ENCODE results near the gene FAM89B.

Gene FAM89B

DNA sequence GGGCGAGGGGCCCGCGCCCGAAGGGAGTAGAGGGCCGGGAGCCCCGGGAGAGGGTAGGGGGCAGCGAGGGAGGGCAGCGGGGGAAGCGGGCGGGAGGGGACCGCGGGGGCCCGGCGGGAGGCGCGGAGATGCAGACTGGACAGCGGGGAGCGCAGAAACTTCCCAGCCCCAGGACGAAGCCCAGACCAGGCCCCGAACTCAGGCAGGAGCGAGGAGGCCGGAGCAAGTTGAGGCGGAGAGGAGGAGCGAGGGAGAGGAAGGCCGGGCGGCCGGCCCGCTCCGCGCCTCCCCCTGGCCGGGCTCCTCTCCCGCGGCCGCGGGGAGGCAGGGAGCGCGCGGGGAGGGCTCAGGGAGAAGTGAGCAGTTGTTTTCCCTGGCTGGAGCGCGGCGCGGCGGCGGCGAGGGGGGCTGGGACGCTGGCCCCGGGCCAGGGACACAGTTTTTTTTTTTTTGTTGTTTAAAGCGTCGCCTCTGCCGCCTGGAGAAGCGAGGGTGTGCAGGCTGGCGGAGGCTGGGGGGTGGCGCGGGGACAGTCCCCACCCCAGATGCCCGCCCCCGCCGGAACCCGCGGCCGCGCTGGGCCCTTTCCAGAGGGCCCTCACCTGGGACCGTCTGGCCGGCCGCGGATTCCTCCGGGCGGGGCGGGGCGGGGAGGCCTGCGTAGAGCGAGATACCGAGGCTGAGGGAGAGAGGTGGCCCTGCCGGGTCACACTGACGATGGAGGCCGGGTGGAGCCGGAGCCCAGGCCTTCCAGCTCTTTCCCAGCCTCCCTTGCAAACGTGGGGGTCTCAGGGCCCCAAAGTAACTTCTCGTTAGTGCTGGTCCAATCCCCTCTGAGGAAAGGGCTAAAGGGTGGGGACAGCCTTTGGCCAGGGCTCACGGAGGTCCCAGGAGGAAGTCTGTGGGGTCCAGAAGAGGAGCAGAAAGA lies 14.1 kb upstream of the FAM89B start, which contains the start of gene LTBP3:
LTBP3 (minus strand) TSS at position 358 of the 928 bp plus-strand sequence. CDS start 400 bp downstream, outside the sequence.
- no peaks in the 10 kb centered on the region for H3K27me3 ChIP-seq (ENCODE audit: insufficient read depth, poor library complexity, severe bottlenecking)
- no peaks in the 10 kb centered on the region for H3K36me3 ChIP-seq (ENCODE audit: low read depth)
- peak within 1 kb of the TSS; percentile 85 for H3K27ac ChIP-seq (ENCODE audit: poor library complexity, severe bottlenecking)
- TF ChIP-seq, protein P1, sequence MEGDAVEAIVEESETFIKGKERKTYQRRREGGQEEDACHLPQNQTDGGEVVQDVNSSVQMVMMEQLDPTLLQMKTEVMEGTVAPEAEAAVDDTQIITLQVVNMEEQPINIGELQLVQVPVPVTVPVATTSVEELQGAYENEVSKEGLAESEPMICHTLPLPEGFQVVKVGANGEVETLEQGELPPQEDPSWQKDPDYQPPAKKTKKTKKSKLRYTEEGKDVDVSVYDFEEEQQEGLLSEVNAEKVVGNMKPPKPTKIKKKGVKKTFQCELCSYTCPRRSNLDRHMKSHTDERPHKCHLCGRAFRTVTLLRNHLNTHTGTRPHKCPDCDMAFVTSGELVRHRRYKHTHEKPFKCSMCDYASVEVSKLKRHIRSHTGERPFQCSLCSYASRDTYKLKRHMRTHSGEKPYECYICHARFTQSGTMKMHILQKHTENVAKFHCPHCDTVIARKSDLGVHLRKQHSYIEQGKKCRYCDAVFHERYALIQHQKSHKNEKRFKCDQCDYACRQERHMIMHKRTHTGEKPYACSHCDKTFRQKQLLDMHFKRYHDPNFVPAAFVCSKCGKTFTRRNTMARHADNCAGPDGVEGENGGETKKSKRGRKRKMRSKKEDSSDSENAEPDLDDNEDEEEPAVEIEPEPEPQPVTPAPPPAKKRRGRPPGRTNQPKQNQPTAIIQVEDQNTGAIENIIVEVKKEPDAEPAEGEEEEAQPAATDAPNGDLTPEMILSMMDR (IDR thresholded peaks at IDR 0.05; ENCODE audit: poor library complexity, severe bottlenecking), result no peak
- H3K4me3 ChIP-seq (ENCODE audit: severe bottlenecking), result peak within 1 kb of the TSS; percentile 33
- no peaks in the 10 kb centered on the region for H3K9me3 ChIP-seq (ENCODE audit: severe bottlenecking)
- peaks cover 50% of the 10 kb centered on the region for H3K4me1 ChIP-seq (ENCODE audit: insufficient read depth, poor library complexity, severe bottlenecking)
- peak; percentile 63 for DNase-seq (ENCODE audit: low spot score)
- 0 out of 3 replicates have a peak, but pooled peaks have one; percentile 12 for ATAC-seq (ENCODE audit: low read depth)

DNA sequence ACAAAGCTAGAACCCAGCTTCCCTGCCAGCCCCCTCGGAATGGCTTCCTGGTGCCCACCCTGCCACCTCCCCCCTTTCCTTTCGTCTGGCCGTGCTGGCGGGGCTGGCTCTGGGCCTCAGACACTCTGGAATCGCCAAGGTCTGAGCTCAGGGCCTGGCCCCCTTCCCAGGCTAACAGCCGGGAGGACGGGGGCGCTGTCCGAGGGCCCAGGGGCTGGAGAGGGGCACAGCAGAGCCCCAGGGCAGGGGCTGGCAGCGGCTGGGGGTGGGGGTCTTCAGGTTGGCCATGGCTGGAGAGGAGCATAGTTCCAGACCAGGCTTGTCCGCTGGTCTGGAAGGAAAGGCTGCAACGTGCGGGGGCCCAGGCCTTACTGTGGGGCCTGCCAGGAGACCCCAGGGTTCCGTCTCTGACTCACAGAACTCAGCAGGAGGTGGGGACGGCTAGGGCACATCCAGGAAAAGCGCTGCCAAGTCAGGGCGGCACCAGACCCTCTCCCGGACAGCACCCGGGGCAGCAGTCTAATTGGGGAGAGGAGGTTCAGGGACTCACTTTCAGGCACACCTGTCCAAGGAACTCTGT lies 13.3 kb upstream of the FAM89B start:
- Histone ChIP-seq H3K9me3 (ENCODE audit: severe bottlenecking) (no peaks in the 10 kb centered on the region), H3K4me1 (ENCODE audit: insufficient read depth, poor library complexity, severe bottlenecking) (peaks cover 50% of the 10 kb centered on the region), H3K36me3 (ENCODE audit: low read depth) (no peaks in the 10 kb centered on the region), H3K27me3 (ENCODE audit: insufficient read depth, poor library complexity, severe bottlenecking) (no peaks in the 10 kb centered on the region), H3K27ac (ENCODE audit: poor library complexity, severe bottlenecking) (peak overlapping the region; percentile 85), H3K4me3 (ENCODE audit: severe bottlenecking) (no peak overlapping the region)
- DNase-seq (ENCODE audit: low spot score), result peak; percentile 52
- ATAC-seq (ENCODE audit: low read depth), result no peak
- TF ChIP-seq, protein P1 (IDR thresholded peaks at IDR 0.05; ENCODE audit: poor library complexity, severe bottlenecking), result no peak

DNA sequence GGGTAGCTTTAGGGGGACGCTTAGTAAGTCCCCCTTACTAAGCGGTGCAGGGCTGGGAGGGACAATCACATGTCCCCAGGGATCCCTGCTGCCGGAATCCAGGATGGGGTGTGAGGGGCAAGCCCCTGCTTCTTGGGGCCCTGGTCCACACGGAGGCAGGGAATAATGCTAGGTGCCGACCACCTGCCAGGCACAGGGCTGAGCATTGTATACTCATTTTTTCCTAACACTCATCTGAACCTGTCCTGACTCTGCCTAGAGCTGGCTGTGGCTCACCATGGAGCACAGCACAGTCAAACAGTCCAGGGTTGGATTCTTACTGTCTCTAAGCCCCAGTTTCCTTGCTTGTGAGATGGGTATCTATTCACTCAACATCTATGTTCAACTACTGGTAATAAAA lies 12.8 kb upstream of the FAM89B start:
- TF ChIP-seq, protein P1 (IDR thresholded peaks at IDR 0.05; ENCODE audit: poor library complexity, severe bottlenecking), result no peak
- Histone ChIP-seq H3K36me3 (ENCODE audit: low read depth) (no peaks in the 10 kb centered on the region), H3K27ac (ENCODE audit: poor library complexity, severe bottlenecking) (peak overlapping the region; percentile 85), H3K27me3 (ENCODE audit: insufficient read depth, poor library complexity, severe bottlenecking) (no peaks in the 10 kb centered on the region), H3K4me1 (ENCODE audit: insufficient read depth, poor library complexity, severe bottlenecking) (peaks cover 50% of the 10 kb centered on the region), H3K9me3 (ENCODE audit: severe bottlenecking) (no peaks in the 10 kb centered on the region), H3K4me3 (ENCODE audit: severe bottlenecking) (no peak overlapping the region)
- ATAC-seq (ENCODE audit: low read depth), result no peak
- DNase-seq (ENCODE audit: low spot score), result no peak

DNA sequence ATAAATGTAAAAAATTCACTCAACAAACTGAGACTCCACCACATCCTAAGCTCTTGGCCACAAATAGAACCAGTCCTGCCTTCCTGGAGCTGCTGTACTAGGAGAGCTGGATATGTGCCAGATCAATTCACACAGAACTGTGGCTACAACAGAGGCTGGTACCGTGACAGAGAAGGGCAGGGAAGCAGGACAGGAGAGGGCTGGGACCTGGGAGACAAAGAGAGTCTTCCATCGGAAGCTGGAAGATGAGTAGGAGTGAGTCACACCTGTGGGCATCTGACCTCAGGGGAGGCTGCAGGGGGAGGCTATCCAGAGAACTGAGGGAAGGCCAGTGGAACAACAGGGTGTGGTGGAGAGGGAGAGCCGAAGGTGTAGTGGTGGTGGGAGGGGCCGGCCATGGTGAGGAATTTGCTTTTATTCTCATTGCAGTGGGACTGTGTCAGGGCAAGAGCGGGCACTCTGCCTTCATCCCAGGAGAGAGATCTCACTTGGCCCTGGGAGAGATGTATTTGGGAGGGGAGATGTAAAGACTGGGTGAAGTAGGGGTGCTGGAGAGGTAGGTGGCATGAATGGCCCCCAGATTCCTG lies 12.3 kb upstream of the FAM89B start:
- no peak overlapping the region for H3K4me3 ChIP-seq (ENCODE audit: severe bottlenecking)
- DNase-seq (ENCODE audit: low spot score) (peak; percentile 89), ATAC-seq (ENCODE audit: low read depth) (peak; percentile 66)
- TF ChIP-seq, protein P1 (IDR thresholded peaks at IDR 0.05; ENCODE audit: poor library complexity, severe bottlenecking), result no peak
- H3K4me1 ChIP-seq (ENCODE audit: insufficient read depth, poor library complexity, severe bottlenecking), result peaks cover 50% of the 10 kb centered on the region
- H3K27me3 ChIP-seq (ENCODE audit: insufficient read depth, poor library complexity, severe bottlenecking), result no peaks in the 10 kb centered on the region
- no peaks in the 10 kb centered on the region for H3K9me3 ChIP-seq (ENCODE audit: severe bottlenecking)
- peak overlapping the region; percentile 85 for H3K27ac ChIP-seq (ENCODE audit: poor library complexity, severe bottlenecking)
- H3K36me3 ChIP-seq (ENCODE audit: low read depth), result no peaks in the 10 kb centered on the region
